ENCODE data around the gene MPC1. TPM values are rescaled to one million over a fixed set of nuclear protein-coding genes. Genes with fewer than 3 reads are reported as not detected.
"Not testable (repeated sequence)": the region's sequence is repeated elsewhere in the genome, so short reads cannot be mapped to it uniquely, and the experiment has no call there.

Gene MPC1
- total and polyA plus RNA-seq, 2 experiments from 2014 or later, result 15.5 to 39.4 TPM

GRCh38 chr6:166392755-166393534 lies 10.2 kb upstream of the MPC1 start:
- H3K27me3 ChIP-seq (ENCODE audit: insufficient read depth); H3K36me3 Mint-ChIP-seq (ENCODE audit: low read depth); ATAC-seq; H4K20me1 ChIP-seq (replicated peaks; ENCODE audit: insufficient read depth); H3K4me2 ChIP-seq; H3K4me3 Mint-ChIP-seq; H3K9me2 ChIP-seq (ENCODE audit: insufficient read depth); H3K27me3 Mint-ChIP-seq (ENCODE audit: insufficient read depth, low read depth, poor library complexity); DNase-seq (ENCODE audit: low spot score); H3K79me2 ChIP-seq (replicated peaks; ENCODE audit: insufficient read depth); H3K27ac ChIP-seq (ENCODE audit: low read depth); H3K27ac Mint-ChIP-seq; H2AFZ ChIP-seq; H3K36me3 ChIP-seq (ENCODE audit: insufficient read depth); H3K9me3 Mint-ChIP-seq; H3K4me1 Mint-ChIP-seq; H3F3A ChIP-seq (replicated peaks; ENCODE audit: low read depth): not testable (repeated sequence)
- Histone ChIP-seq H3K4me1 (ENCODE audit: insufficient read depth) (peaks cover 12% of the 10 kb centered on the region), H3K4me3 (peak overlapping the region; percentile 26; the same call in 1 of the 2 replicates)

- H3K36me3 ChIP-seq (ENCODE audit: insufficient read depth), result no peaks in the 10 kb centered on the region
- ATAC-seq, result no peak
- Mint-ChIP-seq H3K4me3 (no peak overlapping the region), H3K27me3 (ENCODE audit: insufficient read depth, low read depth, poor library complexity) (peaks cover 4% of the 10 kb centered on the region), H3K9me3 (no peaks in the 10 kb centered on the region), H3K36me3 (ENCODE audit: low read depth) (no peaks in the 10 kb centered on the region), H3K27ac (no peak overlapping the region), H3K4me1 (peaks cover 10% of the 10 kb centered on the region; the same call in 2 of the 3 replicates)
- H3K4me2 ChIP-seq, result no peak overlapping the region
- peaks cover 12% of the 10 kb centered on the region for H3K4me1 ChIP-seq (ENCODE audit: insufficient read depth)
- peaks cover 4% of the 10 kb centered on the region; the same call in 1 of the 2 replicates for H3K27me3 ChIP-seq (ENCODE audit: insufficient read depth)
- H3K9me2 ChIP-seq (ENCODE audit: insufficient read depth), result peaks cover 2% of the 10 kb centered on the region; the same call in 1 of the 2 replicates
- no peak overlapping the region for H3K27ac ChIP-seq (ENCODE audit: low read depth)
- DNase-seq (ENCODE audit: low spot score), result no peak
- TF ChIP-seq ZNF331 (CRISPR knock-in tag; IDR thresholded peaks at IDR 0.05; ENCODE audit: low read depth) (no peak), EZH2 (IDR thresholded peaks at IDR 0.05; ENCODE audit: low read depth, unreplicated experiment) (no peak), ZNF114 (CRISPR knock-in tag; IDR thresholded peaks at IDR 0.05) (no peak)
- H3F3A ChIP-seq (replicated peaks; ENCODE audit: low read depth), result no peaks in the 10 kb centered on the region
- H2AFZ ChIP-seq, result no peak overlapping the region
- no peaks in the 10 kb centered on the region for H3K79me2 ChIP-seq (replicated peaks; ENCODE audit: insufficient read depth)
- H3K4me3 ChIP-seq, result no peak overlapping the region
- H4K20me1 ChIP-seq (replicated peaks; ENCODE audit: insufficient read depth), result no peaks in the 10 kb centered on the region
Observed at GRCh38 chr6:166389119-166389518, 6.4 kb upstream of the MPC1 start.

- Histone ChIP-seq H3K36me3 (ENCODE audit: insufficient read depth) (no peaks in the 10 kb centered on the region), H2AFZ (no peak overlapping the region), H3F3A (replicated peaks; ENCODE audit: low read depth) (no peaks in the 10 kb centered on the region), H3K4me3 (no peak overlapping the region), H3K79me2 (replicated peaks; ENCODE audit: insufficient read depth) (no peaks in the 10 kb centered on the region), H3K4me1 (ENCODE audit: insufficient read depth) (peaks cover 12% of the 10 kb centered on the region), H4K20me1 (replicated peaks; ENCODE audit: insufficient read depth) (no peaks in the 10 kb centered on the region), H3K4me2 (no peak overlapping the region), H3K9me2 (ENCODE audit: insufficient read depth) (peaks cover 3% of the 10 kb centered on the region; the same call in 1 of the 2 replicates), H3K27me3 (ENCODE audit: insufficient read depth) (no peaks in the 10 kb centered on the region), H3K27ac (ENCODE audit: low read depth) (no peak overlapping the region)
- H3K27me3 Mint-ChIP-seq (ENCODE audit: insufficient read depth, low read depth, poor library complexity), result peaks cover 8% of the 10 kb centered on the region
- no peak for TF ChIP-seq ETS1 (IDR thresholded peaks at IDR 0.05)
- TF ChIP-seq STAT1 (IDR thresholded peaks at IDR 0.05; ENCODE audit: unreplicated experiment), result no peak
- no peaks in the 10 kb centered on the region for H3K9me3 Mint-ChIP-seq
- DNase-seq (ENCODE audit: low spot score) (no peak), ATAC-seq (no peak)
- no peak overlapping the region for H3K4me3 Mint-ChIP-seq
- no peaks in the 10 kb centered on the region for H3K36me3 Mint-ChIP-seq (ENCODE audit: low read depth)
- no peak overlapping the region for H3K27ac Mint-ChIP-seq
- peaks cover 10% of the 10 kb centered on the region; the same call in 2 of the 3 replicates for H3K4me1 Mint-ChIP-seq
Observed at GRCh38 chr6:166388290-166389004, 5.7 kb upstream of the MPC1 start.

Measured in GM23338 (cell line).